Epithelial cell of prostate (primary cell): Measurements from ENCODE around the gene ACADS.

Source experiments
- DNase-seq: peaks from one replicate; pipeline ENCODE4 v3.0.0-alpha.2; 2011; ENCODE audit warnings: low read depth, low spot score
- H3K27ac ChIP-seq: fragments of 450-650 bp; 2 replicates; pipeline ENCODE4 v1.5.1; 2017; ENCODE audit warnings: mild to moderate bottlenecking

ACADS gene

GRCh38 chr12:120749256-120749655 is 23.6 kb downstream of the ACADS start:
- no peak overlapping the region for H3K27ac ChIP-seq
- DNase-seq: no peak

GRCh38 chr12:120750806-120751205 is 25.2 kb downstream of the ACADS start:
- DNase-seq: no peak
- no peak overlapping the region for H3K27ac ChIP-seq

- H3K27ac ChIP-seq: no peak overlapping the region
- no peak for DNase-seq
Measured at GRCh38 chr12:120751389-120751788, 25.8 kb downstream of the ACADS start.

DNA sequence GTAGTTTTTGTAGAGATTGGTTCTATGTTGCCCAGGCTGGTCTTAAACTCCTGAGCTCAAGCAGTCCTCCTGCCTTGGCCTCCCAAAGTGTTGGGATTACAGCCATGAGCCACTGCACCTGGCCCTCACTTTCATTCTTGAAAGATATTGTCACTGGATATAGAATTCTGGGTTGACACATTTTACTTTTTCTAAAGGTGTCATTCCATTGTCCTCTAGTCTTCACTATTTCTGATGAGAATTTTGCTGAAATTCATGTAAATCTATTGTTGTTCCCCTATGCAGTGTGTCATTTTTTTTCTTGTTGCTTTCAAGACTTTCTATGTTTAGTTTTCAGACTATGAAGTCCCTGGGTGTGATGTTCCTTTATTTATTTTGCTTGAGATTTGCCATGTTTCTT is 29.2 kb downstream of the ACADS start:
- no peak overlapping the region for H3K27ac ChIP-seq
- no peak for DNase-seq

DNA sequence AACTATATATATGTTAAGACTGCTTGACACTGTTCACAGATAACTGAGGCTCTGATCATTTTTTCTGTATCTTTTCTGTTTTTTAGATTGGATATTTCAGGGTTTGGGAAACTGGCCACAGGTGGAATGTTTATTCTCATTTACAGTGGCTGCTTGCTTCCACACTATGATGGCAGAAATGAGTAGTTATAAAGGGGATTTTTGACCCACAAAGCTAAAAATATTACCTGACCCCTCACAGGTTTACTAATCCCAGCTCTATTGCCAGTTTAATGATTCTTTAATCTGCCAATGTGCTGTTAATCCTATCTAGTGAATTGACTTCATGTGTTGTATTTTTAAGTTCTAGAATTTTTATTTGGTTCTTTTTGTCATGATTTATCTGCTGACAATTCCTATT is 29.6 kb downstream of the ACADS start:
- no peak overlapping the region for H3K27ac ChIP-seq
- no peak for DNase-seq

- no peak for DNase-seq
- H3K27ac ChIP-seq: no peak overlapping the region
Measured at GRCh38 chr12:120757226-120757742, 31.7 kb downstream of the ACADS start.

DNA sequence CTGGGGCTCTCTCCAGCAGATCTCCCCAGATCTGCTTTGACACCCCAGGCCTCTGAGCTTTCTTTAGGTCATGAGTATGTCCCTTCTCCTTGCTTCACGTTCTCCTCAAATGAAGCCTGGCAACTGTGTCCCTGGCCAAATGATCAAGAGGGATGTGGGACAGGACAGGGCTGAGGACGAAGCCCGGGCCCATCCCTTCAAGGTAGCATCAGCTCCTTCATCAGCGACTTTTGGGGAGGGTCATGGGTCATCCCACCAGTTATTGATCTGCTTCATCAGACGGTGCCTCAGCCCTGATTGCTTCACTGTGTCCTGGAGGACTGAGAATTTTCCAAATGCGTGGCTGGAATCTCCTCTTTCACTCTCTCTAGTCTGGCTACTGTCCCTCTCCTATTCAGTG is 32.3 kb downstream of the ACADS start:
- DNase-seq: no peak
- H3K27ac ChIP-seq: no peak overlapping the region

DNA sequence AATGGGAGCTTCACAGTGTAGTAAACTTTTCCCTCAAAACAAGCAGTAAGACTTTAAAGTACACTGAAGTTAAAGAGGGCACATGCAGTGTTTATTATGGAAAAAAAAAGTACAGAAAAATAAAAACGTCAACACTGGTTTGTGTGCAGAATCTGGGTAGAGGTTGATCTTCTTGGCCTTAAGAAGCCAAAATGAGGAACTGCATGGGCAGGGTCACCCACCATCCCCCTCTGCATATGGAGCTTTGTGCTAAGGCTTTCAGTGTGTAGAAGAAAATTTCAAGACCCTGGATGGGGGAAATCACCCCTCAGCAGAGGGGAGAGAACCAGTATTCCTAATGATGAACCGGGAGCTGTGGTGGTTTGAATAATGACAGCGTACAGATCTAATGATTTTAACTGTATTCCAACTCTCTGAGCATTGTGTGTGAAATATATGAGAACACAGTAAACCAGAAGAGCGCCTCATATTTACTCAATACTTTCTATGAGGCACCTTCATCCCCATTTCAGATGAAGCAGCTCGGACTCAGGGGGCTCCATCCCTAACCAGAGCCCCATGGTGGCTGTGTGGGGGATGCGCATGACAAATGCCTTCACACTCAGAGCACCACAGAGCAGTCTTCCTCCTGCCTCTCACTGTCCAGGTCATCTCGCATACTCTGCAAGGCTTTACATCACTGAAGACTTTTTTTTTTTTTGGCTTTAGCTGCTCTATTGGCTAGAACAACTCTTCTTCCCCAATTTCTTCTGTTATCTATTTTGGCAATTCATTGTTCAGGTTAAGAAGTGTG is 33.4 kb downstream of the ACADS start:
- DNase-seq: no peak
- no peak overlapping the region for H3K27ac ChIP-seq

DNA sequence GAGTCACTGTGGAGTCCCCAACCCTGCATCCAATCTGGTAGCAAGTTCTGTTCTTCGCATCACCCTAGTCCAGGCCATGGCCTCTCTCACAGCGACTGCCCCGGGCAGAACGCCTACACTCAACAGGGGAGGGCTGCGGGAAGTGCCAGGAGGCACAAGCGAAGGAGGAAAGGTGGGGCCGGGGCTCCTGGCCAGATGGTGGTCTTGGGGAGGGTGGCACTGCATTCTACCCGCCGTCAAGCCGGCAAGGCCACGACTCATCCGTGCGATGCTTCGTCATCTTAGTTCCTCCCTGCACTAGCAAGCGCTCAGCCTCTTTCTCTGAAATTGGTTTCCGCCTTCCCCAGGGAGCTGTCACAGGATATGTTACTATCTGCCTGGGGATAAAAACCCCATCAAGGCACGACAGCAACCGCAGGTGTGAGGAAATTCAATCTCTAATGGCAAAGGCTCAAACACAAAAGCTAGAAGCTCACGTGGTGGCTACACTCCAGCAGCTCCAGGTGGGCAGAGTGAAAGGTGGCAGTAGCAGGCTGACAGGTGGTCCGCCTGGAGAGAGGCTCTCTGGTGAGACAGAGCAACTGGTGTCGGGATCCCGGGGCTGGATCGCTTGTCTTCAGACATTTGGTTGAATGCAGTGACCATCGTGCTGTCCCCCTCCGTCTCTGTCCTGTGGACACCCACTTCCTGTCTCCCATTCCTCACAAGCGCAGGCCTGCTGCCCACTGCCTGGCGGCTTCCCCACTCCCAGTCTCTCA is 34.1 kb downstream of the ACADS start:
- no peak overlapping the region for H3K27ac ChIP-seq
- DNase-seq: no peak

GRCh38 chr12:120760349-120761254 is 35.0 kb downstream of the ACADS start:
- peak overlapping the region; percentile 35 for H3K27ac ChIP-seq
- DNase-seq: no peak

DNA sequence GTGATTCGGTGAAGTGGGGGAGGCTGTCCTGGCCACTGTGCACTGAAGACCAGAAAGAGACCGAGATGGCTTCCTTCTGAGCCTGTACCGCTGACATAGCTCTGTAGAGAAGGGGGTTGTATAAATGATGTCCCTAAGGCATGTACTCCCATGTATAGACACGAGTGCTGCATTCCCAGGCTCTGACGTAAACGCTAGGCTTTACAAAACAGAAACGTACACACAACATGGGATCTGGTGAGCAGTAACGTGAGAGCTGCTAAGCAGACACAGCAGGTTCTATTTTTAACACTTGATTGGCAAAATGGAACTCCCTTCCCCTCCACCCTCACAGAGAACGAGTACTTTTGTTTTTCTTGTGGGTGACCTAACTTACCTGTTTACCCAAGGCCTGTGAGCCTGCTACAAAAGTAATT is 35.9 kb downstream of the ACADS start:
- H3K27ac ChIP-seq: peak overlapping the region; percentile 35
- DNase-seq: peak; percentile 89

- peak overlapping the region; percentile 35 for H3K27ac ChIP-seq
- no peak for DNase-seq
Measured at GRCh38 chr12:120762086-120762485, 36.5 kb downstream of the ACADS start.

GRCh38 chr12:120763250-120763649 is 37.6 kb downstream of the ACADS start:
- H3K27ac ChIP-seq: no peak overlapping the region

DNA sequence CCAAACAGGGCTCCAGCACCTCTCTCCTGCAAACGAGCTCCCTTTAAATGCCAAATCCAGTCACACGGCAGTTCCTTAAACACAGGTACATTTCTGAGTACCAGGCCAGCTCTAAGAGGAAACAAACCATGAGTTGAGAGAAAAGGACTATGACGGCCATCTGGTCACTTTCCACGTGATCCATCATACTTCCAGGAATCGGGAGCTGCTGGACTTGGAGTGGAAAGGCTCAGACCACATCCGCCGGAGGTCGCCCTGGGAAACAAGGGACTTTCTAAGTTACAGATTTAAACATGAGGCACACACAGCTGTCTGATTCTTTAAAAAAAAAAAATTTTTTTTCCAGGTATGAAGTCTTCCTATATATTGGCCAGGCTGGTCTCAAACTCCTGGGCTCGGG is 39.2 kb downstream of the ACADS start:
- DNase-seq: no peak
- no peak overlapping the region for H3K27ac ChIP-seq

More at GRCh38 chr12:120763250-120763649, 37.6 kb downstream of the ACADS start:
- no peak for DNase-seq

GRCh38 chr12:120766566-120766965 is 40.9 kb downstream of the ACADS start:
- H3K27ac ChIP-seq: no peak overlapping the region

GRCh38 chr12:120767071-120768024 is 41.7 kb downstream of the ACADS start:
- no peak overlapping the region for H3K27ac ChIP-seq
- DNase-seq: no peak

More at GRCh38 chr12:120766566-120766965, 40.9 kb downstream of the ACADS start:
- DNase-seq: no peak

DNA sequence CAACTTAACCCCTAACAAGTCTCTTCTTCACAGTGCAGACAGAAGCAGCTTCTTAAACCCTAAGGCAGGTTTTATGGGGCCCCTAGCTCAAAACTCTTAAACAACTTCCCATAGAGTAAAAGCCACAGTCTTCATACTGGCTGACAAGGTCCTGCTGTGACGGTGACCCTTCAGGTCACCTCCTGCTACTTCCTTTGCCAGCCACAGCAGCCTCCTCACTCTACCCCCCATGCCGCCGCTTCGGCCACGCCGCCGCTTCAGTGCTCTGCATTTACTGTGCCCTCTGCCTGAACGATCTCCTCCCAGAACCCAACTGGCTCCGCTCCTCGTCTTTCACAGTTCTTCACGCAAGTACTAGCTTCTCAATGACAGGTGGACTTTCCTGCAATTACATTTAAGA is 45.5 kb downstream of the ACADS start:
- no peak for DNase-seq
- H3K27ac ChIP-seq: no peak overlapping the region

- no peak for DNase-seq
- H3K27ac ChIP-seq: no peak overlapping the region
Measured at GRCh38 chr12:120774169-120774916, 48.7 kb downstream of the ACADS start.
